Hematopoietic multipotent progenitor cell treated with erythropoietin and hydrocortisone succinate and interleukin-3 and kit ligand, for 8 days (in vitro differentiated cells): ENCODE results near the gene C10orf90.

Experiments used
- DNase-seq: peaks from one replicate; pipeline ENCODE4 v3.0.0-alpha.2; 2015

C10orf90 gene

DNA sequence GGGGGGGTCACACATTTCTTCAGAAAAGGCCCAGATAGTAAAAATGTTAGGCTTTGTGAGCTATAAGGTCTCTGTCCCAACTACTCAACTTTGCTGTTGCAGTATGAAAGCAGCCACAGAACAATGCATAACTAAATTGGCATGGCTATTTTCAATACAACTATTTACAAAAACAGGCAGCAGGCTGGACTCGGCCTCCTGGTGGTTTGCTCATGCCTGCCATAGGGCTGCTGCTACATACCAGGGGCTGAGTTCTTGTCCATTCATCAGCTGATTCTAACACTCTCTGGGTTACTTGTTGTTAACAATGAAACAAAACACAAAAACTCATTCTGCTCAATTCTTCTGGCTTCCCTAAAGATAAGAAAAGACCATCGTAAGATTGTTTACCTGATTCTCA lies 172.8 kb downstream of the C10orf90 start:
- DNase-seq, result no peak

- no peak for DNase-seq
Measured at GRCh38 chr10:126496771-126497545, 173.5 kb downstream of the C10orf90 start.

DNA sequence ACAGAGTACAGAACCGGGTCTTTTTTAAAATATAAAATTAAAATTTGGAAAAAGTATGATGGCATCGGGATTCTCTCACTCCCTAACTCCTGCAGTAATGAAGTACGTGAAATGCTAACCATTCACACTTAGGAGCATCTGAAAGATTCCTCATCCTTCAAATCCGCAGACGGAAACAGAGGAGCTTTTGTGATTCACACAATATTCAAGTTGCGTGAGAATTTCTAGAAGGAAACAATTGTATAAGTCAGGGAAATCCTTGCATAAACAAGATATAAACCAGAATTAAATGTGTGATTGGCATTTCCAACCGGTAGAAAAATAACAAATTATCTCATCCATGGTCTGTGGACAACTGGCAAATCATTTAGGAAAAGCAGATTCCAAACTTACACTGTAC lies 179.0 kb downstream of the C10orf90 start:
- DNase-seq, result no peak

- no peak for DNase-seq
Measured at GRCh38 chr10:126481181-126481580, 189.3 kb downstream of the C10orf90 start.

DNA sequence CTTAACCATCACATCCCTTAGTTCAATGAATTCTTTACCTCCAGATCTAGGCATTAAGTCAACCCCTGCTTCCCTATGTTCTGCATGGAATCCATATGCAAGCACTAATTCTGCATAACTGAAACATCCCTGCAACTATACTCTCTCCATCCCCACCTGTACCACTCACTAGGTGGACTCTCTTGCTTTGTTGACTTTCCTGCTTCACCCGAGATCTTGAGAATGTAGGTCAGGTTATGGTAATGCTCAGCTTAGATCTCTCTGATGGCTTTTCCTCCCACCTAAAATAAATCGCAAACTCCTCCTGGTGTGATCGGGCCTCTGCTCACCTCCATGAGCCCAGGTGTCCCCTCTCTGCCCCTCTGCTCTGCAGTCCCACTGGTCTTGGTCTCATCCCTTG lies 189.8 kb downstream of the C10orf90 start:
- no peak for DNase-seq

GRCh38 chr10:126479280-126479895 lies 191.1 kb downstream of the C10orf90 start:
- no peak for DNase-seq

- DNase-seq, result no peak
Measured at GRCh38 chr10:126478546-126478945, 191.9 kb downstream of the C10orf90 start.

DNA sequence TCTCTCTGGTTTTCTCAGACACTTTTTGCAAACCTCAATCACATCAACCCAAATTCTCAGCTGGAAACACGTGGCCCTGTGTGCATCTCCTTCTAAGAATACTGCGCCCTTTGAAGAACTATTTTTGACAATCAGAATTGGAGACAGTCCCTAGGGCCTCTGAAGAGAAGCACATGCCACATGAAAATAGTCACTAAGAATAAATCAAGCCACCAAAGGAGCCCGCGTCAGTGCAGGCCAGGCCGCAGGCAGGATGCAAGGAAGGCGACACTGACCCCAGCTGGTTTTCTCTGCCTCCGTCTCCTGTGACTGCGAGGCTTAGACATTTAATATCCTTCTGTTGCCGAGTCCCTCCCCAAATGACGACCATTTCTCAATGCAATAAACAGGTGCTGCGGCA lies 194.2 kb downstream of the C10orf90 start:
- no peak for DNase-seq

- no peak for DNase-seq
Measured at GRCh38 chr10:126475074-126475691, 195.3 kb downstream of the C10orf90 start.

GRCh38 chr10:126474031-126474430 lies 196.5 kb downstream of the C10orf90 start:
- no peak for DNase-seq

- no peak for DNase-seq
Measured at GRCh38 chr10:126470991-126471390, 199.5 kb downstream of the C10orf90 start.

- DNase-seq, result no peak
Measured at GRCh38 chr10:126469692-126470091, 200.8 kb downstream of the C10orf90 start.

DNA sequence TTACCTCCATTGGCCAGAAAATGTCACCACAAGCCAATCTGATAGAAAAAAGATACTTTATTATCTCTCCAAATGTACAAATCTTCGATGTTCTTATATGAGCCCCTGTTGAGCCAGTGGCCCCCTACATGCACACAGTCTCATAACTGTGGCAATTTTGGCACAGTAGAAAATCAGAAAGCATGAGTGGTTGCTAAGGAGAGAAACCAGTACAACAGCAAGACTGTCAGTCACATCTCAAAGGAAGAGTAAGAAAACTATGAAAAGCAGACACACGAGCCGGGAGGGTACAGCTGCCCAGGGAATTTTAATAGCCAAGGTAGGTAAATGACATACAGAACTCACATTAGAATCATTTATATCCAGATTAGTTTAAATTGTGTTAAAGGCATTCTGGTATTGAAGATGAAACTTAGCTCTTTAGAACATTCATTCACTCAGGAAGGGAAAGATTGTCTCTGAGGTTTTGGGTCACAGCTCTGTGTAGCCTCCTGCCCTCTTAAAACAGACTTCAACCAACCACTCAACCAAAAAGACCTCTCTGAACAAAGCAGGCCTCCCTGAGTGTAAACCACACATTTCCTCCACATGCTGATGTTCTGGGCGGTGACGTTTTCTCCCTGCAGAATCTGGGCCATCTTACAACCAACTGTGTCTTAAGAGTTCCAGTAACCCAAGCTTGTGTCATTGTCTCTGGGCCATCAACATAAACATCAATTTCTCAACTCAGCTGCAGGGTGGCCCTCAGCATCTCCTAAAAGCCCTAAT lies 201.4 kb downstream of the C10orf90 start:
- no peak for DNase-seq

- no peak for DNase-seq
Measured at GRCh38 chr10:126468467-126468866, 202.0 kb downstream of the C10orf90 start.

- no peak for DNase-seq
Measured at GRCh38 chr10:126465771-126466170, 204.7 kb downstream of the C10orf90 start.

DNA sequence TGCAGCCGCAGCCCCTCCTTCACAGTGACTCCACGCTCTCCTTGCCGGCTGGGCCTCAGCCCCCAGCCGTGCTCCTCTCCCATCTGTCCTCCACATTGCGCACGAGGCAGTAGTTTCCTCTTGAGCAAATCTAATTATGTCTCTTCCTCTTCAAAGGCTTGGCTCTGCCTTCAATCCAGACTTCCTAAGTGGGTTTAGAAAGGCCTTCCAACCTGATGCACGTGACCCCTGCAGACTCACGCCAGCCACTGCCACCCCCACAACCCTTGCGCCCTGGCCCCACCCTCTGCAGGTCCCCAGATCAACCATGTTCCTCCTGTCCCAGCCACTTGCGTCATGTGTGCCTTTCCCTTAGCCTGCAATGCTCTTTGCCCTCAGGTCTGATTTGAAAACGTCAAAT lies 207.2 kb downstream of the C10orf90 start:
- no peak for DNase-seq

- no peak for DNase-seq
Measured at GRCh38 chr10:126461289-126461940, 209.1 kb downstream of the C10orf90 start.

DNA sequence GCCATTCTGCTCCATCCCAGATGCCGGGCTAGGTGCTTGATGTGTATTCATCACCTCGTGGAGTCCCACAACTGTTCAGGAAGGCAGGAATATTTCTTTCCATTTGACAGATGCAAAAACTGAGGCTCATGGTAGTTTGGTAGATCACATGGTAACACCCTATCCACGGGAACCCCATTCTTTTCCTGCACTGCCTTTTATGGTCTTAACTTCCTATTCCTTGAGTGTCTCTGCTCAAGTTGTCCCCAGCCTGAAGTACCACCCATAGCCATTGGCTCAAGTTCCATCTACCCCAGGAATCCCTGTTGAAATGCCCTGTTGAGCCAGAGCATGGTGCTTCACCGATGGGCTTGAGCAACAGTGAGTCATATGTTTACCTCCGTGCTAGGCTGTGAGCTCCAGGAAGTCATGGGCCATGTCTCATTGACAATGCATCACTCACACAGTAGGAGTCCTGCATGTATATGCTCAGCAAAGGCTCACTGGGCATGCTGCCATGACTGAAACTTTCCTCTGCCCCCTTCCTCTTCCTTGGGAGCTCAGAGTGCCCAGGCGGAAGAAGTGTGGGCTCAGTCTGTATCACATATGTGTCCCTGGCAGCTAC lies 210.5 kb downstream of the C10orf90 start:
- no peak for DNase-seq

- no peak for DNase-seq
Measured at GRCh38 chr10:126459032-126459831, 211.3 kb downstream of the C10orf90 start.

DNA sequence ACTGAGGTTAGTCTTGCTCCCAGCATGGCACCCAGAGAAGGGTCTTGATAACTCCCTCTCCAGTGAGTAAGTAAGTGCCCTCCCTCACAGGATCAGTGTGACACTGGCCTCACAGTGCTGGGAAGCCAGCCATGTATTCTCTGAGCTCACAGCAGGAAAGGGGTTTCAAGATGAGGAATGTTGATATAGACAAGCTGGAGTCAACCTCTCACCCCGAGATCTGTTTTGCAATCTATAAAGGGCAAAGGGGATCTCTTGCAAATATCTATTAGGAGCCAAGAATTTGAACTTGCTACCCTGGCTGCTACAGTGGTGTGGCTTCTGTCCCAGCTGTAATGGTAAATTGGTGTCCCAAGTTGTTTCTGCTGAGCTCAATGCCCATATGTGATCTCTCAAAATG lies 212.0 kb downstream of the C10orf90 start:
- no peak for DNase-seq

- no peak for DNase-seq
Measured at GRCh38 chr10:126456632-126457031, 213.9 kb downstream of the C10orf90 start.
